HG03460 (cell line): ENCODE measurements around the gene C5.

Experiments
- ATAC-seq: cut with Tn5 transposase; IDR thresholded peaks from one replicate; pipeline ENCODE4 v1.9.1; 2021; ENCODE audit not compliant: unreplicated experiment

Gene C5

DNA sequence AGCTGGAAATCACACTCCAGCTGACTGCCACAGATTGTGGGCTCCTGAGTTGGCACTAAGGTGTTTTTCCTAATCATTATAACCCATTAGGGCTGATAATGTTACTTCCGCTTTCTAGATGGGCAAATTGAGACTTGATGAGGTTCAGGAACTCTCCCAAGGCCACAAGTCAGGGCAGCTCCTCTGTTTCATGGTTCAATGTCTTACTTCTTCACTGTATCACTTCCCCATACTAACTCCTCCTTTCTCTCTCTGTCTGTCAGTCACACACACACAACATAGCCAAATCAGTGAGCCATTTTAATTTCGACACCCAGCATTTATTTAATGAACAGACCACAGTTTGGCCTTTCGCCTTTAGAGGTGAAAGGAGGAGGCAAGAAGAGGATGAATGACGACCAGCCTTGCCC, 105.6 kb downstream of the C5 start:
- peak; percentile 100 for ATAC-seq

DNA sequence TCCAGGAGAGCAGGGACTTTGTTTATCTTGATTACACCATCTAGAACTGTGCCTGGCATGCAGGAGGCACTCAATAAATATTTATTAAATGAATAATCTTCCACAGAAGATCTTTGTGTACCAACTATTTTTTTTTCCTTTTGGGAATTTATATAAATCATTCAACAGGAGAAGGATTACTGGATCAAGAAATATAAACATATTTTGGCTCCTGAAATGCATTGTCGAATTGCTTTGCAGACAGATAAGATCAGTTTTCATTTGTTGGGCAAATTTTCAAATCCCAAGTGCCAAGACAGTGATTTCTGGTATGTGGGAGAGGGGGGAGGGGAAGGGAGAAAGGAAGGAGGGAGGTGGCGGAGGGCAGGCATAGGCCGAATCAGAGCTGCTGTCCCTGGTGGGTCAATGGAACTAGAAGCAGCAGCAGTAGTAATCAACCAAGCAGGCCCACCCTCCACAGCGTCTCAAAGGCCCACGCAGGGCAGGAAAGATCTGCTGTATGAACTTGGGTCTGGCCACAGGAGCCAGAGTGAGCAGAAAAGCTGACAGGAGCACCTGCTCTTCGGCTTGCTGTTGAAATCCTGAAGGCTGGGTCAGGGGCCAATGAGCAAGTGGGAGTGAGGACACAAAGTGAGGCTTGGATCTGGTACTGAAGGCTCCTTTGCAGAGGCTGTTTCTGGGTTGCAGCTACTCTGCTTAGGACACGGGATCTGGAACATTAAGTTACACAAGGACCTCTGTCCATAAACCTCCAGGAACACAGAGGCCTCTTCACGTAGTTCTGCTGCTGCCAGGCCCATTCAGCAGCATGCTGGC, 107.7 kb downstream of the C5 start:
- ATAC-seq, result no peak

DNA sequence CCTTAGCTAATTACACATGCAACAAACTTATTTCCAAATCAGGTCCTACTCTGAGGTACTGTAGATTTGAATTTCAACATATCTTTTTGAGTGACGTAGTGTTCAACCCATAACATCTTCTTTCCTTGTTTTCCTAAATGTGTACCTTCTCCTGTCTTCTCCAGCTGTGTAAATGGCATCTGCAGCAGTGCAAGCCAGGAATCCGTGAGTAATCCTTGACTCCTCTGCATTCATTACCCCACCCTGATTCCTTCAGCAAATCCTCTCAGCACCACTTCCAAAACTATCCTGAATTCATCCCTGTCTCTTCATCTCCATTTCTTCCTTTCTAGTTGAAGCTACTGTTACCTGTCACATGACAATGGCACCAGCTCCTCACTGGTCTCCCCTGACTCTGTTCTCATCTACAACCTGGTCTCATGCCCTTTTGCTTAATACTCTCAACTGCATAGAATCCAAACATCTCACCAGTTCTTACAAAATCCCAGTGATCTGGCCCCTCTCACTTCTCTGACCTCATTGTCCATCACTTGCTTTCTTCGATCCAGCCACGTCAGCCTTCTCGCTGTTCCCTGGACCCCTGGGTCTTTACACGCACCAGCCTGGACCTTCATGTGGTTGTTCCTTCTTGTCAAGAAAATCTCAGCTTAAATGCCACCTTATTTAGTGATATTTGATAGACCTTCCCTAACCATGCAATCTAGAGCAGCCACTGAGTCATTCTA, 108.9 kb downstream of the C5 start:
- no peak for ATAC-seq

DNA sequence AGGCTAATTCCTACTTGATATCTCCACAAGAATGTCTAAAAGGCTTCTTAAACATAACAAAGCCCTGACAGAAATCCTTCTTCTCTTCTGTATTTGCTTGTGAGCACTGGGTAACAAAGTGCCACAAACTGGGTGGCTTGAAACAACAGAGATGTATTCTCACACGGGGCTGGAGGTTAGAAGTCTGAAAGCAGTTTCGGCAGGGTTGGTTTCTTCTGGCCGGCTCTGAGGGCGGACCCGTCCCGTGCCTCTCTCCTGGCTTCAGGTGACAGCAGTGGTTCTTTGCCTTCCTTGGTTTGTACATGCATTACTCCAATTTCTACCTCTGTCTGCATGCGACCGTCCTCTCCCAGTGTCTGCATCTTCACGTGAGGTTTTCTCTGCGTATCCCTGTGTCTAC, 109.5 kb downstream of the C5 start:
- ATAC-seq, result no peak

DNA sequence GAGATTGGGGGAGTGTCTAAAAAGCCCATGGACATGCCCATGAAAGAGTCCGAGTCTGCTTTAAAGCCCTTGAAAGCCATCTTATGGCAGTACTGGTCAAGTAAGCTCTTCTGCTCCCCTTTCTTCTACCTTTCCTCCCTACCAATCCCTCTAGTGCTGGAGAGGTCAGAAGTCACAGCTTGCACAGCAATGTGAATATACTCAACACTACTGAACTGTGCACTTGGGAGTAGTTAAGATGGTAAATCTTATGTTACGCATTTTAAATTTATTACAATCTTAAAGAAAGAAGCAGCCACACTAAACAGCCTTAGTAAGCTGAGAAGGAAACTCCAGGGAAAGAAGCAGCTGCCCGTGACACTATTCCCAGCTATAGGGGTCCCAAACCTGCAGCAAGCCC, 111.2 kb downstream of the C5 start:
- ATAC-seq, result no peak

DNA sequence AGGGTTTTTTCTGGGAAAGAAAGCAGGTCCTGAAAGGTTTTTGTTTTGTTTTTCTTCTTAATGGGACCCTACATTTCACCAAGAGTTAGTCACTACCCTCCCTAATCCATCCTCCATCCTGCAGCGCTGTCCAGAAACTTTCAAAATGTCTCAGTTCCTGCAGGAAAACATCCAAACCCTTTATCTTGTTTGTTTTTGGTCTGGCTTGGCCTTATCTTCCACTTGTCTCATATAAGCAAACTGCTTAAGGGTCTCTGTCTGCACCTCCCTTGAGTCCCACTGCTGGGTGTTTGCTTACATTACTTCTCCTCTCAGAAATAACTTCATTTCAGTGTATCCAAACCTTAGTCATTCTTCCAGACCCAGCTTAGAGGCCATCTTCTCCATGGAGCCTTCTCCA, 112.5 kb downstream of the C5 start:
- no peak for ATAC-seq

DNA sequence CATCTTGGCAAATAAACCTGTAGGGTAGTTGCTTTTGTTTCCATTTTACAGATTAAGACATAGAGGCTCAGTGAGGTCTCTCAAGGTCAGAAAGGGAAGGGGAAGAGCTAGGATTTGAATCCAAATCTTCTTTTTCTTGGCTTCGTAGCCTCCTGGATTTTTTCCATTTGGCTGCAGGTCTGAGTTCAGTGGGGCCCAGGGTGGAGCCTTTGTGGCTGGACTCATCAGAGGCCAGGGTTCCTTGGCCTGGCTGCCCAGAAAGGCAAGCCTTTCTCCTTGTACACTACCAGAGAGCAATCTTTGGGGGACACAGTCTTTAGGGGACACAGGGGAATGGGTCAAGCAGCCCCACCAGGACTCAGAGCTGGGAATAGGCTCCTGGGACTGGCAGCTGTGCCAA, 112.9 kb downstream of the C5 start:
- ATAC-seq, result no peak

GRCh38 chr9:120936764-120937122, 113.3 kb downstream of the C5 start:
- ATAC-seq, result no peak

GRCh38 chr9:120936011-120936763, 113.9 kb downstream of the C5 start:
- no peak for ATAC-seq

DNA sequence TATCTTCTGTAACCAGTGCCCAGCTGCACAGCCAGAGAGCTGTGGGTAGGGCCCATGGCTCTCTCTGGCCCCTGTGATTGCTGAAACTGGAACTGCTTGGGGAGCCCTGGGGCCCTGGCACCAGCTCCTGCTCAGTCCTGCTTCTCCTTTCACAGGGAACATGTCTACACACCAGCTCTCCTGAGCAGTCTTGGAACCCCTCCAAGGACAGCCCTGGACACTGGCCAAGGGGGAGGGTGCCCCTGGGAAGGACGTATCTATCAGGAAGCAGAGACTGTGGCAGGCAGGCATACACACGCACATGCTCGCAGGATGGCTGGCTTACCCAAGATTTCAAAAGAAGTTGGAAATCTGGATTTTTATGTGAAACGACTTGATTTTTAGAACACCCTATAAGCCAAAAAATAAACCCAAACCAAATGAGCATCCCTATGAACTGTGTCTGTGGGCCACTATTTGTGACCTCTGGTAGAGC, 114.7 kb downstream of the C5 start:
- ATAC-seq, result no peak

GRCh38 chr9:120934281-120934680, 115.8 kb downstream of the C5 start:
- ATAC-seq, result no peak

DNA sequence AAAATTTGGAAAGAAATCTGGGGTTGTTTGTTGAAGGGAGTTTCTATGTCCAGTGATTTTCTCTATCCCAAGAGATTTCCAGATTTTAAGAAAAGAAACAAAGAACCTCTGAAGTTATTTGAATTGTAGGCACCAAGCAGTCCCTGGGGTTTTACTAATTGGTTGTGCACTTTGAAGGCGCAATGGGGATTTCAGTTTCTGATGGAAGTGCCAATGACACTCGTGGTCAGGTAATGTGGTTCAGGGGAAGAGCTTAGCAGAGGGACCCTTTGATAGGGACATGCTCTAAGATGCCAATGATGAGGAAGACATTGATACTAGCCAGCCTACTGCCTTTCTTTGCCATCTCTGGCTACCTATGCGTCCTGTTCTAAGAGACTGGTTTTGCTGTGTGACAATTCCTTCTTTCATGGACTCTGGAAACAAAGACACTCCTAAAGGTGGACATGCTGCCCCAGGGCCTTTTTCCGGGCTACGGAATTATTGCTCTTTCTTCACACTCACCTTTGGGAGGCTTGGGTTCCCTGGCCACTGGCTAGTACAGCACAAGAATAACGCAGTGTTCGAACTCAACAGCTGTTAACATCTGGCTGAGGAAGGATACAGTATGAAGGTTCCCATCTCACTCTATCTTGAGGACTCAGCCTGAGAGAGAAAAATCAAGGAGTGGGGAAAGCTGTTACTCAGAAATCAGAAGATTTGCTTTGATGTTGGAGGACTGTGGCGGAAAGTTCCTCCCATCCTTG, 116.6 kb downstream of the C5 start:
- no peak for ATAC-seq

- no peak for ATAC-seq
Observed at GRCh38 chr9:120932086-120932823, 117.8 kb downstream of the C5 start.

DNA sequence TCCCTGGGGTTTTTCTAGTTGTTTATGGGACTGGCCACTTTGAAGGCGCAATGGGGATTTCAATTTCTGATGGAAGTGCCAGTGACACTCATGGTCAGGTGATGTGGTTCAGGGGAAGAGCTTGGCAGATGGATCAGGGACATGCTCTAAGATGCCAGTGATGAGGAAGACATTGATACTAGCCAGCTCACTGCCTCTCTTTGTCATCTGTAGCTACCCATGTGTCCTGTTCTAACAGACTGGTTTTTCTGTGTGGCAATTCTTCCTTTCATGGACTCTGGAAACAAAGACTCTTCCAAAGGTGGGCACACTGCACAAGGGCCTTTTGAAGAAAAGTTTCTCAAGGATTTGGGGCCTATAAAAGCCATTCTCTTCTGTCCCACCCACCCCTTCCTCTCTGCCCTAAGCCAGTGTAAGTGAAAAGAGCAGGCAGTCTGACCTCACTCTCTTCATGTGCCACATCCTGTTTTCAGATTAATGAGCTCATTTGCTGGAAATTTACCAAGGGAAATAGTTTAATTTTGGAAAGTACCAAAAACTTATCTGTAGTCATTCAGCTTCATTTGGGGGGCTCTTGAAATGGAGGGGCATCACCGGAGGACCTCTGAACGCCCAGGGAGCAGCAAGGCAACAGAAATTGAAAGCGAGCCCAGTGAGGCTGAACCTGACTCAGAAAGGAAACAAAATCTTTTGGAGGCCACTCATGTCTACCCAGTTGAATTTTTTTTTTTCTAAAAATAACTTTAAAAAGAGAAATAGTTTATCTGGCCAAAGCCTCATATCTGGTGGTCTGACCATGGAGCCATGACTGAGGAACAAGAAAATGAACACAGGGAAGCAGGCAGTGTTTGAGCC, 118.6 kb downstream of the C5 start:
- peak; percentile 42 for ATAC-seq

- no peak for ATAC-seq
Observed at GRCh38 chr9:120929229-120929791, 120.8 kb downstream of the C5 start.

GRCh38 chr9:120928483-120929228, 121.4 kb downstream of the C5 start:
- ATAC-seq, result peak; percentile 34

- no peak for ATAC-seq
Observed at GRCh38 chr9:120928015-120928482, 122.0 kb downstream of the C5 start.
